Amygdala (tissue), 56 donors: Measurements from ENCODE around the gene PRAMEF5.
"Not testable (repeated sequence)": the region's sequence is repeated elsewhere in the genome, so short reads cannot be mapped to it uniquely, and the experiment has no call there.

Source experiments
- DNase-seq, 56 donors: peaks; one replicate each; lab custom pipeline; 2025; lab: John Stamatoyannopoulos, UW

PRAMEF5 gene

DNA sequence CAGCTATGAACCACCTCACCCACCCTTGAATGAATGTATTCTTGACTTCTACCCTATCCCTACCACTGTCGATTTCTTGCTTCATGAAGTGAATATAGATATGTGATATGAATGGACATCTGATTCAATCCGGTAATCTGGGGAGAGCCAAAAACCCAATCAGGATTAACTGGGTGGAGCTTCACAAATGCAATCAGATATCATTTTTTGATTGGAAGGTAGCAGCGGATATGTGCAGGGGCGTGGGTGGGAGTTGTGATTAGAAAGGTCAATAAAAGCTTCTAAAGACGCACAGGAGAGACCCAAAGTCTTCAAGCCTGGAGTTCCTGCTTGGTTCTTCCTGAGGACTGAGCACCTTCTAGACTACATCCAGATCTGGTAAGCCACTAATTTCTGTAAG is at the start of gene PRAMEF5:
PRAMEF5 (plus strand) TSS at position 301 of the 400 bp plus-strand sequence. CDS start 5,071 bp downstream, outside the sequence.
- DNase-seq, result not testable (repeated sequence)

DNA sequence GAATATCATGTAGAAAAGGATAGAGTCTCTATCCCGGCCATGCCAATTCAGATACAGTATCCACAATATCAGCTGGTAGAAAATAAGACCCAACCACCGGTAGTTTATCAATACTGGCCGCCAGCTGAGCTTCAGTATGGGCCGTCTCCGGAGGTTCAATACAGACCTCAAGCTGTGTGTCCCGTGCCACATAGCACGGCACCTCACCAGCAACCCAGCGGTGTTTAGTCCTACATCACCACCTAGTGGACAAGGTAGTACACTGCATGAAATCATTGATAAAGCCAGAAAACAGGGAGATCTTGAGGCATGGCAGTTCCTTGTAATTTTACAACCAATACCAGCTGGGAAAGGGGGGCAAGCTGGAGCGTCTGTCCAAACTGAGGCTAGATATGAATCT is 45.3 kb upstream of the PRAMEF5 start:
- DNase-seq, result not testable (repeated sequence)

DNA sequence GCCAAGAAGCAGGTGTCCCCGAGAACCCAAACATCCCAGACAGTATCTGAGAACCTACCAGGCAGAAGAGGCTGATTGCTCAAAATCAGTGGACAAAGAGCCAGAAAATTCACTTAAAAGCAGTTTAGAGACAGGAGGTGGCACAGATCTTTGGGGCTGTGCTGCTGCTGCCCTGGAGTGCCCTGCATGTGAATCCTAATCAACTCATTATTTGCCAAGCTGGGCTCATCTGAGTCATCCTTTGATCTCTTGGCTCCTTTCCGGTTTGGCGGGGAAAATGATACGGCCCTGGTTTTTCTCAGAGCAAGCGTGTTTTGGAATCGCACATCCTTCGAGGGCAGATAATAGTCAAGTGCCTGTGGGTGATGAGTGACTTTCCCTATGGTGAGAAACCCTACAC is 37.4 kb upstream of the PRAMEF5 start:
- not testable (repeated sequence) for DNase-seq

DNA sequence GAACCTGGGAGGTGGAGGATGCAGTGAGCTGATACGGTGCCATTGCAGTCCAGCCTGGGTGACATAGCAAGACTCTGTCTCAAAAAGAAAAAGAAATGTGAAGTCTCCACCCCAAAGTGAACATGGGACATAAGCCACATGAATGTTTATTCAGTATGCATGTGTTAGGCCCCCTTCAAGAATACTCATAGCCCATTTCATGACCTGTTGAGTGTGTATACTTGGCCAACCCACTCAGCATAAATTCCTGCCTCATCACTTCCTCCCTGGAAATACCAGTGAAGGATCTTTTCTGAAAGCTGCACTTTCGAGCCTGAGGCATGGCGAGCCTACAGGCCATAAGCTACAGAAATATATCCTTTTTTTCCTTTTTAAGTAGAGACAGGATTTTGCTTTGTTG is 34.8 kb upstream of the PRAMEF5 start:
- DNase-seq, result not testable (repeated sequence)

DNA sequence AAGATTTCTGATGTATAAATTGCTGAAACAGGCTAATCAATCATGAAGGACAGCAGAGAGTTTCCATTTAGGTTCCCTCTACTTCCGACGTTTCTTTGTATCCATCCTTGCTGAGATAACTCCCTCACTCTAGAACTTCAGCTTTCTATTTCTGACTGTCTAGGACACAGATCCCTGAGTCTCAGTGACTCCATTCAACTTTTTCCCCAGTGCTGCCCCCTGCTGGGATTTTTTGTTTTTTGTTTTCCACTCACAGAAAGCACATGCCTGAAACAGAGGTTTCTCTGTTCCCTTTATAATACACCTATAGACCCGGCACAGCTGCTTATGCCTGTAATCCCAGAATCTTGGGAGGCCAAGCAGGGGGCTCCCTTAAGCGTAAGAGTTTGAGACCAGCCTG is 31.2 kb upstream of the PRAMEF5 start:
- not testable (repeated sequence) for DNase-seq

DNA sequence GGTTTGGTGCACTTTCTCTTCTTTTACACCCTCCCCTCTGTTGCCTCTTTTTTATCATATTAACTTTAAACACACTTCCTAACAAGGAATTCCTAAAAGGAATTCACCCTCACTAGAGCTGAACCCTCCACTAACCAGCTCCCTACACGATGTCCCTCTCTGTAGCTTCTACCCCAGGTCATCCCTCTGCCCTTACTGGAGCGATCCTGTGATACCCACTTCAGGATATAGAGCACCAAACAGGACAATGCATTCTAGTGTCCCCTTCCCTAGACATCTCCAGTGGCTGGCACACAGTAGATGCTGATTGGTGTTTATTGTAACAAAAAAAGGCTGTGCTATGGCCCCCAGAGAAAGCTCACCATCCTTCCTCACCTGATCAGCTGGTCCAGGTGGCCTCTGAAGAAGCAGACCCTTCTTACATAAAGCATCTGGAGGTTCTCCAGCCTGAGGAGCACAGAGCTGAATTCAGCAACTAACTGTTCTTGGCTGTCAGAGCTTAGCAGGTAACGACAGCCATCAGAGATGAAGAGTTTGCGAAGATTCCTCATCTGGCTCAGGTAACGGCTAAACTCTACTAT is 29.4 kb upstream of the PRAMEF5 start:
- DNase-seq, result no peak

DNA sequence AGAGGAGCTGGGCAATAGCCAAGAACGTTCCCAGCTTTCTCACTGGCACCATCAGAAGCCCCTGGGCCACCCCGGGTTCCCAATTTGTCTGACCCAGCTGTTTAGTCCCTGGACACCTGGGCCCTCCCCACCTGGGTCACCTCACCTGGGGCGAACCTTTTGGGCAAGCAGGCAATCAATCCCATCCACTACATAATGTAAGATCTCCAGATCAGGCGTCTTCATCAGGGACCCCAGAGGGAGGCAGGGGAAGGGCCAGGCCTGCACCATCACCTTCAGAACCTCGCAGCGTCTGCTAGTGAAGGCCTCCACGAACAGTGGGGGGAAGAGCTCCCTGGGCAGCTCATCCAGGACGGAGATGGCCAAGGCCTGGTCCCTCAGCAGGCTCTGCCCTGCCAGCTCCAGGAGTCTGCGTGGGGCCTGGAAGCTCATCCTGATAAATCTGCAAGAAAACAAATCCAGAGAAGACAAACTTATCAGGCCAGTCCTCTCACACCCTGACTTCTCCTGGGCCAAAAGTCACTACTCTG is 28.3 kb upstream of the PRAMEF5 start, which contains the start of gene PRAMEF18:
PRAMEF18 (minus strand) TSS at position 480 of the 530 bp plus-strand sequence; CDS start at position 432, 48 bp downstream.
- DNase-seq, result not testable (repeated sequence)

DNA sequence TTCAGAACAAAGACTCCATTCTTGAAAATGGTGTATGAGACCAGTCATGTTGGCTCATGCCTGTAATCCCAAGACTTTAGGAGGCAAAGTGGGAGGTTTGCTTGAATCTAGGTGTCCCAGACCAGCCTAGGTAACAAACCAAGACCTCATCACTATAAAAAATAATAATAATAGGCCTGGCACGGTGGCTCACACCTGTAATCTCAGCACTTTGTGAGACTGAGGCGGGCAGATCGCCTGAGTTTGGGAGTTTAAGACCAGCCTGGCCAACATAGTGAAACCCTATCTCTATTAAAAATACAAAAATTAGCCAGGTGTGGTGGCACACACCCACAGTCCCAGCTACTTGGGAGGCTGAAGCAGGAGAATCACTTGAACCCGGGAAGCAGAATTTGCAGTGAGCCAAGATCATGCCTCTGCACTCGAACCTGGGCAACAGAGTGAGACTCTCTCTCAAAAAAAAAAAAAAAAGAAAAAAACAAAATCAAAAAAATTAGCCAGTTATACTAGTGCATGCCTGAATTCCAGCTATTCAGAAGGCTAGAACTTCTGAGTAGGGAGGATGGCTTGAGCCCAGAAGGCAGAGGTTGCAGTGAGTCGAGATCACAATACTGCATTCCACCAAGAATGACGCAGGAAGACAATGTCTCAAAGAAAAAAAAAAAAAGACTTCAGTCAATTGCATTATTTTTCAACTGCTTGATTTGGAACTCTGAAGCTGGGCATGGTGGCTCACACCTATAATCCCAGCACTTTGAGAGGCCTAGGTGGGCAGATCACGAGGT is 26.5 kb upstream of the PRAMEF5 start:
- DNase-seq, result not testable (repeated sequence)

DNA sequence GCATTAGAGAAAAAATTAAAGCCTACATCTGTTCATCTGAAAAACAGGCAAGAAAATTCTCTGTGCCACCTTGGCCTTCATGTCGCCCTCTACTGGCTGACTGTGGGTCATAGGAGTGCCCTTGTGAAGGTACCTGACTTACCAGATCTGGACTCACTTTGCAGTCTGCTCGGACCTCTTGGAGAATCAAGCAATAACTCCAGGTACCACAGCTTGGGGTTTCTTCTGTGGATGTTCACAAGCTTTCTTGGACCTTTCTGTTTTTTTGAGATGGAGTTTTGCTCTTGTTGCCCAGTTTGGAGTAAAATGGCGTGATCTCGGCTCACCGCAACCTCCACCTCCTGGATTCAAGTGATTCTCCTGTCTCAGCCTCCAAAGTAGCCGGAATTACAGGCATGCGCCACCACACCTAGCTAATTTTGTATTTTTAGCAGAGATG is 25.6 kb upstream of the PRAMEF5 start:
- DNase-seq, result no peak

DNA sequence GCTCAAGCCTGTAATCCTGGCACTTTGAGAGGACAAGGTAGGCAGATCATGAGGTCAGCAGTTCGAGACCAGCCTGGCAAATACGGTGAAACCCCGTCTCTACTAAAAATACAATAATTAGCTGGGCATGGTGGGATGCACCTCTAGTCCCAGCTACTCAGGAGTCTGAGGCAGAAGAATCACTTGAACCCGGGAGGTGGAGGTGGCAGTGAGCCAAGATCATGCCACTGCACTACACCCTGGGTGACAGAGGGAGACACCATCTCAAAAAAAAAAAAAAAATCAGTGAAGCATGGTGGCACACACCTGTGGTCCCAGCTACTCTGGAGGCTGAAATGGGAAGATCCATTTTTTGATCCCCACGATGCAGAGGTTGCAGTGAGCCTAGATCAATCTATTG is 23.9 kb upstream of the PRAMEF5 start:
- not testable (repeated sequence) for DNase-seq

DNA sequence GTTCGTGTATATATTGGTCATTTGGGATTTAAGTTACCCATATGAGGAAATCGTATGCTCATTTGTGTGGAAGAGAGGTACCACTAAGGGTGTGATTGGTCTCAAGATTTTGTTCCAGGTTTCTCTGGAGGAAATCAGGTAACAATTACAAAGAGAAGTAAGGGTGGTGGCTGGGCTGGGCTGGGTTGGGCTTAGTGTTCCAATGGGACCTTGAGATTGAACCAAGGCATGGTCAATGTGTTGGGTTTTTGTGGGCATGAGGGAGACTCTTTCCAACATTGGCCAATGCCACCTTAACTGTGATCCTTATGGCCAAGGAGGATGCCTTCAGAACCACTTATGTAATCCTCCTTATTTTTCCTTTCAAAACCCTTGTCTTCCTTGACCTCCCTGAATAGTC is 23.4 kb upstream of the PRAMEF5 start:
- not testable (repeated sequence) for DNase-seq

DNA sequence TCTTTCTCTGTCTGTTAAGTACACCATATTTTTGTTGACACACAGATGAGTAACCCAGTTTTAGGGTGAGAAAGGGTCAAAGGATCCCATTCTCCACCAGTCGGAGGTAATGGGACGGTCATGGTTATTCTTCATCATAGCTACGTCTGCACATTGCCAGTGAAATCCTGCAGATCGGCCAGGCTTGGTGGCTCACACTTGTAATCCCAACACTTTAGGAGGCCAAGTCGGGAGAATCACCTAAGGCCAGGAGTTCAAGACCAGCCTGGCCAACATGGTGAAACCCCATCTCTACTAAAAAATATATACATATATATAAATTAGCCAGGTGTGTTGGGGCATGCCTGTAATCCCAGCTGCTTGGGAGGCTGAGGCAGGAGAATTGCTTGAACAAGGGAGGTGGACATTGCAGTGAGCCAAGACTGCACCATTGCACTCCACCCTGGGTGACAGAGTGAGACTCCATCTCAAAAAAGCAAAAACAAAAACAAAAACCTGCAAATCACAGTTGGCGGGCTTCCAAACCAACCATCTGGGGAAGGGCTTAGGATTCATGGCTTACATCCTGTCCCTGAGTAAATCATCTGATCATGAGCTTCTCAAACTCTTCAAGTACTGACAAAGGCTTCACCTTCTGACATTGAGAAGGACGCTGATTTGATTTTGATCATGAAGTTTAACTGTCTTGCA is 22.8 kb upstream of the PRAMEF5 start:
- not testable (repeated sequence) for DNase-seq

DNA sequence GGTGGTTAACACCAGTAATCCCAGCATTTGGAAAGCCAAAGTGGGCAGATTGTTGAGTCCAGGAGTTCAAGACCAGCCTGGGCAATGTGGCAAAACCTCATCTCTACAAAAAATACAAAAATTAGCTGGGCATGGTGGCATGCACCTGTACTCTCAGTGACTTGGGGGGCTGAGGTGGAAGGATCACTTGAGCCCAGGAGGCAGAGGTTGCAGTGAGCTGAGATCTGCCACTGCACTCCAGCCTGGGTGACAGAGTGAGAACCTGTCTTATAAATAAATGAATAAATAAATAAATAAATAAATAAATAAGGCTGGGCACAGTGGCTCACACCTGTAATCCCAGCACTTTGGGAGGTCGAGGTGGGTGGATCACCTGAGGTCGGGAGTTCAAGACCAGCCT is 21.9 kb upstream of the PRAMEF5 start:
- DNase-seq, result not testable (repeated sequence)

DNA sequence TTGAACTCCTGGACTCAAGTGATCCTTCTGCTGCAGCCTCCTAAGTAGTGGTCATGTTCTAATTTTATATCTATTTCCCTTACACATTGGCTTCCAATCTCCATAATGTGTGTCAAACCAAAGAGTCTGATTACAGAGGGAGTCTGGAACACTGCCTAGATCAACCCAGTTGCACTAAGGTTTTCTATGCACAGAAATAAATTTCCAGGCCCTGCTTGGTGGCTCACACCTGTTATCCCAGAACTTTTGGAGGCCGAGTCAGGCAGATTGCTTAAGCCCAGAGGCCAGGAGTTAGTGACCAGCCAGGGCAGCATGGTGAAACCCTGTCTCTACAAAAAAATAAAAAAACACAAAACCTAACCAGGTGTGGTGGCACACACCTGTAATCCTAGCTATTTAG is 19.9 kb upstream of the PRAMEF5 start:
- DNase-seq, result not testable (repeated sequence)

DNA sequence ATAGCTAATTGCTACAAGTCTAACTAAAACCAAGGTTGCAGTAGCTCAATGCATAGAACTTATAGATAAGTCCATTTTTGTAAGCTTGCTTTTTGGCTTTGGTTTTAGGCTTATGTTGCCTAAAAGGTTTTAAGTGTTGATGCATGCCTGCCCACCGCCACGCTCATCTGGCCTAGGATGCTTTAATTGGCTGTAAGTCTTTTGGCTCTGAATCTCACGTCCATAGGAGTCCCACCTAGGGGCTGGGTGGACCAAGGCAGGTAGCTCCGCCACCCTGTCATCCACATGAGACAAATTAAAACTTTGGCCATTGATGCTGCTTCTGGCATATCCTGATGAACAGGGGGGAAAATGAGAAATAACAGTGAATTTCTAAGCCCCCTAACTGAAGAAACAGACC is 16.4 kb upstream of the PRAMEF5 start:
- DNase-seq, result not testable (repeated sequence)

DNA sequence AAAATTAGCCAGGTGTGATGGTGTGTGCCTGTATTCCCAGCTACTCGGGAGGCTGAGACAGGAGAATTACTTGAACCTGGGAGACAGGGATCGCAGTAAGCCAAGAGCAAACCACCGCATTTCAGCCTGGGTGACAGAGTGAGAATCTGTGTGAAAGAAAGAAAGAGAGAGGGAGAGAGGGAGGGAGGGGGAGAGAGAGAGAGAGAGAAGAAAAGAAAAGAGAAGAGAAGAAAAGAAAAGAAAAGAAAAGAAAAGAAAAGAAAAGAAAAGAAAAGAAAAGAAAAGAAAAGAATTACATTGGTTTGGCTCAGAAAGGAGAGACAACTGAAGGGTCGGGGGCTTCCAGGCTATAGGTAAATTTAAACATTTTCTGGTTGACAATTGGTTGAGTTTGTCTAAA is 14.4 kb upstream of the PRAMEF5 start:
- not testable (repeated sequence) for DNase-seq

DNA sequence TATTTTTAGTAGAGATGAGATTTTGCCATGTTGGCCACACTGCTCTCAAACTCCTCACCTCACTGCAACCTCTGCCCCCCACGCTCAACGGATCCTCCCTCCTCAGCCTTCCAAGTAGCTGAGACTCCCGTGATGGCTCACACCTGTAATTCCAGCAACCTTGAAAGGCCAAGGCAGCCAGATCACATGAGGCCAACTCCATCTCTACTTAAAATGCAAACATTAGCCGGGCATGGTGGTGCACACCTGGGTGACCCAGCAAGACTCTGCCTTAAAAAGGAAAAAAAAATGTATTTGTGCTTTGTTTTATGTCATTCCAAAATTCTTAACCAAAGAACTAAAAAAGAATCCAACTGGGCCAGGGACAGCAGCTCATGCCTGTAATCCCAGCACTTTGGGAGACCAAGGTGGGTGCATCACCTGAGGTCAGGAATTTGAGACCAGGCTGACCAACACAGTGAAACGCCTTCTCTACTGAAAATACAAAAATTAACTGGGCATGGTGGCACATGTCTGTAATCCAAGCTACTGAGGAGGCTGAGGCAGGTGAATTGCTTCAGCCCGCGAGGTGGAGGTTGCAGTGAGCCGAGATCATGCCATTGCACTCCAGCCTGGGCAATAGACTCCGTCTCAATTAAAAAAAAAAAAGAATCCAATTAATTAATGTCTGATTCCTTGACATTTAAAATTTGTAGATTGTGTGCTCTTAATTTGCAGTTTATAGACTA is 10.3 kb upstream of the PRAMEF5 start:
- not testable (repeated sequence) for DNase-seq

DNA sequence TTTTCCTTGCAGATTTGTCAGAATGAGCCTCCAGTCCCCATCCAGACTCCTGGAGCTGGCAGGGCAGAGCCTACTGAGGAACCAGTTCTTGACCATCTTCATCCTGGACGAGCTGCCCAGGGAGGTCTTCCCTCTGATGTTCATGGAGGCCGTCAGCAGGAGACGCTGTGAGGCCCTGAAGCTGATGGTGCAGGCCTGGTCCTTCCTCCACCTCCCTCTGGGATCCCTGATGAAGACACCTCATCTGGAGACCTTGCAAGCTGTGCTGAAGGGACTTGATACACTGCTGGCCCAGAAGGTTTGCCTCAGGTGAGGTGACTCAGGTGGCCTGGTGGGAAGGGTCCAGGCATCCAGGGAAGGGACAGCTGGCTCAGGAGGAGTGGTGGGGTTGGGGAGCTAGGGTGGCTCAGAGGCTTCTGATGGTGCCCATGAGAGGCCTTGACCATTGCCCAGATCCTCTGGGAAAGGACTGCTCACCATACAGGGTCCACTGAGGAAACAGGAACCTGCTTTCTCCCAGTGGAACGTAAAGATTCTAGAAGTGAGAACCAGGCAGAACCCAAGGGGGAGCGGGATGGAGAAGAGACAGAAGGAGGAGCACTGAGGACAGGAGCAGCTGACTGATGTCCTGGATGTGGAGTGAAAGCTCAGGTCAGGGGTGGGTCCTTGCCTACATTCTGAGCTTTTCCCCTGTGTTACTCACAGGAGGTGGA is 8.0 kb upstream of the PRAMEF5 start:
- not testable (repeated sequence) for DNase-seq

DNA sequence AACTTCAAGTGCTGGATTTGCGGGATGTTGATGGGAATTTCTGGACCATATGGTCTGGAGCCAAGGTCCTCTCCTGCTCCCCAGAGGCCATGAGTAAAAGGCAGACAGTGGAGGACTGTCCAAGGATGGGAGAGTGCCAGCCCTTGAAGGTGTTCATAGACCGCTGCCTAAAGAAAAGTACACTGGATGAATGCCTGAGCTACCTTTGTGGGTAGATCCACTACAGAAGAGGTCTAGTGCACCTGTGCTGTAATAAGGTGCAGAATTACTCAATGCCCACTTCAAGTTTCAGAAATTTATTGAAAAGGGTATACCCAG is 7.5 kb upstream of the PRAMEF5 start:
- not testable (repeated sequence) for DNase-seq

DNA sequence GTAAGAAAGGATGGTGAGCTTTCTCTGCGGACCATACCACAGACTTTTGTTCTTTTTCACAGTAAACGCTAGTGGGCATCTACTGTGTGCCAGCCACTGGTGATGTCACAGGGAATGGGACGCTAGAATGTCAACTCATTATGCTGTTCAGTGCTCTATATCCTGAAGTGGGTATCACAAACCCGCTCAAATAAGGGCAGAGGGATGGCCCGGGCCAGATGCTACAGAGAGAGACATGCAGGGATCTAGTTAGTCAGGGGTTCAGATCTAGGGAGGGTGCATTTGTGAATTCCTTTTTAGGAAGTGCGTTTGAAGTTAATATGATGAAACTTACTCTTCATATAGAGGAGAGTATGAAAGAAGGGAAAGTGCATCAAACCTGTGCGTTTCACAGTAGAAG is 6.9 kb upstream of the PRAMEF5 start:
- DNase-seq, result not testable (repeated sequence)
